HepG2 (cell line): ENCODE results near the gene GFRA1. TPM values are rescaled to one million over a fixed set of nuclear protein-coding genes. Genes with fewer than 3 reads are reported as not detected.

Experiments
- ATAC-seq: fragments of 200-7000 bp; cut with Tn5 transposase; 3 replicates; pipeline ENCODE4 v1.9.1; 2020; ENCODE audit warnings: mild to moderate bottlenecking, moderate library complexity
- BruUV-seq: library from RNA; stranded (reverse); fragments of 400-500 nt; replicated peaks from 2 replicates; lab custom pipeline; 2021; lab: Mats Ljungman, UMichigan
- CTCF ChIA-PET: fragments of 300-600 bp; formaldehyde crosslinking; extraction: SDS; loops from one replicate; lab custom pipeline; 2021; ENCODE audit warnings: low total read pairs, inconsistent platforms, low intra/inter-chr PET ratio; lab: Yijun Ruan, JAX
- POLR2A ChIA-PET: fragments of 350-600 bp; sonication (Branson Sonifier 250); formaldehyde crosslinking; loops from one replicate; lab custom pipeline; 2020; ENCODE audit warnings: antibody characterized with exemption, inconsistent platforms; lab: Yijun Ruan, JAX
- DNase-seq: peaks from one replicate; pipeline ENCODE4 v3.0.0-alpha.2; 2015; ENCODE audit warnings: low spot score
- FAIRE-seq: peaks from 3 replicates; lab custom pipeline; 2011; peaks lifted over from hg19 to GRCh38; lab: Jason Lieb, UNC
- H2AFZ ChIP-seq: one replicate; pipeline ENCODE4 v1.6.1; 2011; ENCODE audit warnings: low read length, inconsistent platforms
- H3K27ac ChIP-seq: fragments of 300-600 bp; 3 replicates; pipeline ENCODE4 v1.8.0; 2011; ENCODE audit warnings: mixed run types, mild to moderate bottlenecking, mixed read lengths, low read length, inconsistent platforms; ENCODE audit not compliant: insufficient read depth; ENCODE audit errors: extremely low read length
- H3K27me3 ChIP-seq, 2 experiments: fragments of 200-600 bp in 1 of 2; 2 replicates in 1 of 2; 3 replicates in 1 of 2; pipeline versions ENCODE4 v1.6.0 to v1.8.0; 2011; ENCODE audit warnings: low read length in 2 of 2, mild to moderate bottlenecking in 2 of 2, moderate library complexity in 2 of 2, inconsistent platforms in 1 of 2; ENCODE audit not compliant: insufficient read depth in 2 of 2, control insufficient read depth in 1 of 2
- H3K36me3 ChIP-seq, 2 experiments: fragments of 200-600 bp in 1 of 2; replicated peaks in 1 of 2; 2 replicates in 1 of 2; 3 replicates in 1 of 2; pipeline versions ENCODE4 v1.5.1 to v1.8.0; 2011; ENCODE audit warnings: low read length in 2 of 2, inconsistent platforms in 1 of 2; ENCODE audit not compliant: insufficient read depth in 2 of 2, control insufficient read depth in 1 of 2
- H3K4me1 ChIP-seq: 2 replicates; pipeline ENCODE4 v1.5.1; 2012; ENCODE audit warnings: low read length, inconsistent platforms; ENCODE audit not compliant: insufficient read depth
- H3K4me2 ChIP-seq: 2 replicates; pipeline ENCODE4 v1.6.0; 2011; ENCODE audit warnings: low read depth, low read length, inconsistent platforms
- H3K4me3 ChIP-seq, 3 experiments: fragments of 200-600 bp in 1 of 3; sonication (generic), shearing (Covaris generic) in 1 of 3; replicated peaks in 1 of 3; 2 replicates each; pipeline ENCODE4 v1.5.1; 2011 to 2016; ENCODE audit warnings: low read length in 3 of 3, inconsistent platforms in 2 of 3, low read depth in 2 of 3, mild to moderate bottlenecking in 2 of 3, control low read depth in 1 of 3, mixed read lengths in 1 of 3; ENCODE audit not compliant: insufficient read depth in 1 of 3
- H3K79me2 ChIP-seq: one replicate; pipeline ENCODE4 v1.6.1; 2011; ENCODE audit warnings: low read length, inconsistent platforms; ENCODE audit not compliant: insufficient read depth
- H3K9ac ChIP-seq: 2 replicates; pipeline ENCODE4 v1.6.0; 2011; ENCODE audit warnings: mild to moderate bottlenecking, low read depth, low read length, inconsistent platforms; ENCODE audit not compliant: insufficient read depth
- H3K9me3 ChIP-seq: 2 replicates; pipeline ENCODE4 v1.5.1; 2012; ENCODE audit warnings: mild to moderate bottlenecking, low read length
- H4K20me1 ChIP-seq: 2 replicates; pipeline ENCODE4 v1.6.0; 2011; ENCODE audit warnings: inconsistent platforms, mild to moderate bottlenecking, low read length, moderate library complexity; ENCODE audit not compliant: insufficient read depth
- KMT2A ChIP-seq: sonication (generic); formaldehyde crosslinking; IDR thresholded peaks from 2 replicates; pipeline ENCODE4 v1.4.0; 2020; ENCODE audit warnings: missing genetic modification reagents
- NR2F2 ChIP-seq: IDR thresholded peaks from 2 replicates; pipeline ENCODE4 v1.6.1; 2012; ENCODE audit warnings: low read depth, inconsistent platforms, borderline replicate concordance
- ZBTB39 ChIP-seq: sonication (generic); formaldehyde crosslinking; IDR thresholded peaks from 2 replicates; pipeline ENCODE4 v1.5.0; 2020; ENCODE audit warnings: missing genetic modification reagents
- ZFP1 ChIP-seq: IDR thresholded peaks from 2 replicates; pipeline ENCODE4 v1.6.1; 2016
- ZNF235 ChIP-seq: sonication (generic); formaldehyde crosslinking; IDR thresholded peaks from 2 replicates; pipeline ENCODE4 v1.8.1; 2023; ENCODE audit warnings: mild to moderate bottlenecking, missing genetic modification reagents, borderline replicate concordance
- ZNF451 ChIP-seq: sonication (generic); formaldehyde crosslinking; IDR thresholded peaks from 2 replicates; pipeline ENCODE4 v1.5.0; 2020; ENCODE audit warnings: mild to moderate bottlenecking, missing genetic modification reagents
- ZNF660 ChIP-seq: sonication (generic); formaldehyde crosslinking; IDR thresholded peaks from 2 replicates; pipeline ENCODE4 v1.5.1; 2020; ENCODE audit warnings: mild to moderate bottlenecking, low read depth, missing genetic modification reagents, borderline replicate concordance
- ZNF761 ChIP-seq: sonication (generic); formaldehyde crosslinking; conservative IDR thresholded peaks from 2 replicates; pipeline ENCODE4 v1.4.0; 2020; ENCODE audit warnings: mild to moderate bottlenecking, missing genetic modification reagents
- WGBS: methylation state at CpG from one replicate; pipeline ENCODE4 v1.1.6; 2017; ENCODE audit warnings: low lambda C conversion rate; 5-methylcytosine and 5-hydroxymethylcytosine counted together
- in situ Hi-C: cut with HindIII; loops from 2 replicates; pipeline ENCODE4 v1.10.0; 2017; ENCODE audit warnings: low pct_unique_long_range_greater_than_20kb; ENCODE audit not compliant: extremely low pct_ligation_motif_present
- intact Hi-C: fragments of 100-400 bp; cut with micrococcal nuclease; formaldehyde crosslinking; loops from one replicate; pipeline ENCODE4 v1.10.0; 2022; ENCODE audit not compliant: unreplicated experiment
- polyA plus RNA-seq, 8 experiments: library from polyadenylated mRNA; depleted of rRNA in 3 of 8; stranded (reverse) in 7 of 8; unstranded in 1 of 8; fragments of >200 nt; fragmentation: Illumina TruSeq in 4 of 8; extraction: Trizol in 4 of 8; gene quantifications; 2 replicates each; pipeline versions ENCODE4 v1.2.1 to v1.2.3, GENCODE V29; 2011 to 2016; ENCODE audit warnings: low read depth in 4 of 8, missing spikeins in 1 of 8, mixed read lengths in 1 of 8; ENCODE audit not compliant: insufficient read depth in 1 of 8
- total RNA-seq, 5 experiments: library from RNA; depleted of rRNA; stranded (reverse); fragments of >200 nt; fragmentation: Illumina TruSeq; extraction: Trizol; gene quantifications; 2 replicates each; pipeline ENCODE4 v1.2.3, GENCODE V29; 2016; ENCODE audit warnings: low read depth in 1 of 5
- TF ChIP-seq, protein P1 (sequence below): sonication (generic); formaldehyde crosslinking; IDR thresholded peaks from 2 replicates; pipeline ENCODE4 v1.4.0; 2020; ENCODE audit warnings: missing genetic modification reagents

Gene GFRA1
- total and polyA plus RNA-seq, 2 of the 13 experiments (the other 11 are each of a cell fraction or from before 2014, with no cell fraction given): not detected

DNA sequence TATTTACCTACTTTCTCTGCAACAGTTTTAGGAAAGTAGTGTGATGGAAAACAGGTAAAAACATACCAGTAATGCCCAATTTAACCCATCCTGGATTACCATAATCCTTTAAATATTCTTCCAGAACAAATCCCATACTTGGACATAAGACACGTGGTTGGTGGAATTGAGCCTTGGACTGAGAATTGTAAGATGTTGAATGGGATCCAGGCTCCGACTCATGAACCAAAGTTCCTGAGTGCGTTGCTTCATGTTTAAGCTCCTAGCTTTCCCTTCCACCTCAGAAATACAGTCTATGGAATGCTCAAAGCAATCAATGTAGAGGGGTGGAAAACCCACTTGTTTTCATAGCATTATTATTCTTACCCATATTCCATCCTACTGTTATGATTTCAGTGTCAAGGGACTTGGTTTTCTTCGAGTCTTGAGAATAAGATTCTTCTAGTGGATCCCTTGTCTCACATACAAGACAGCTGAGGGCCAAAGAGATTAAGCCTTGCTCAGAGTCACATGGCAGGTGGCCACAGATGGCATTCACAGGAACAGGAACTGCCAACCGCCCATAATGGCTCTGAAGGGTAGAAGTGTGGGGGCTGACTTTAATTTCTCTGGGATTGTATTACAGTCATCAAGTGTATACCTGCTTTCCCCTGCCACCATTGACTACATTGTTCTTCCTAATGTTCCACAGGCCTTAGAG lies 171.2 kb downstream of the GFRA1 start (continued):
- TF ChIP-seq NR2F2: no peak

DNA sequence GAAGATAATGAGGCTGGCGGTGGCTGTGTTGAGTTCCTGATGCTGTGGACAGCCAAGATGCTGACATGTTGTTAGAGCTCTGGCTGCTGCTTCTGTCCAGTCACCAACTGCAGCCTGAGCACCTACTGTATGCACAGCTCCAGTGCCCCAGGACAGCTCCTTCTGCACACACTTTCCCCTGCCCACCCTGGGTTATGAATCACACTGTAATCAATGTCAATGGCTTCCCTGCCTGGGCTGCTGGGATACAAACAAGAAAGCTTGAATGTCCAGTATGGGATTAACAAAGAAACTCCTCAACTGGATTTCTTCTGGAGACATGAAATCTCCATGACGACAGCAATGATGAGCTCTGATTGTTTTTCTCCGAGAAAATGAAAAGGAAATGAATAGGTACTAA lies 172.0 kb downstream of the GFRA1 start:
- no peaks in the 10 kb centered on the region for H3K9me3 ChIP-seq
- H3K9ac ChIP-seq: no peak overlapping the region
- no peak for DNase-seq
- TF ChIP-seq, protein P1, sequence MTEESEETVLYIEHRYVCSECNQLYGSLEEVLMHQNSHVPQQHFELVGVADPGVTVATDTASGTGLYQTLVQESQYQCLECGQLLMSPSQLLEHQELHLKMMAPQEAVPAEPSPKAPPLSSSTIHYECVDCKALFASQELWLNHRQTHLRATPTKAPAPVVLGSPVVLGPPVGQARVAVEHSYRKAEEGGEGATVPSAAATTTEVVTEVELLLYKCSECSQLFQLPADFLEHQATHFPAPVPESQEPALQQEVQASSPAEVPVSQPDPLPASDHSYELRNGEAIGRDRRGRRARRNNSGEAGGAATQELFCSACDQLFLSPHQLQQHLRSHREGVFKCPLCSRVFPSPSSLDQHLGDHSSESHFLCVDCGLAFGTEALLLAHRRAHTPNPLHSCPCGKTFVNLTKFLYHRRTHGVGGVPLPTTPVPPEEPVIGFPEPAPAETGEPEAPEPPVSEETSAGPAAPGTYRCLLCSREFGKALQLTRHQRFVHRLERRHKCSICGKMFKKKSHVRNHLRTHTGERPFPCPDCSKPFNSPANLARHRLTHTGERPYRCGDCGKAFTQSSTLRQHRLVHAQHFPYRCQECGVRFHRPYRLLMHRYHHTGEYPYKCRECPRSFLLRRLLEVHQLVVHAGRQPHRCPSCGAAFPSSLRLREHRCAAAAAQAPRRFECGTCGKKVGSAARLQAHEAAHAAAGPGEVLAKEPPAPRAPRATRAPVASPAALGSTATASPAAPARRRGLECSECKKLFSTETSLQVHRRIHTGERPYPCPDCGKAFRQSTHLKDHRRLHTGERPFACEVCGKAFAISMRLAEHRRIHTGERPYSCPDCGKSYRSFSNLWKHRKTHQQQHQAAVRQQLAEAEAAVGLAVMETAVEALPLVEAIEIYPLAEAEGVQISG (CRISPR knock-in tag): no peak
- TF ChIP-seq ZNF660 (CRISPR knock-in tag) (no peak), ZNF451 (CRISPR knock-in tag) (no peak), ZBTB39 (CRISPR knock-in tag) (no peak), ZNF761 (no peak), ZNF235 (no peak), KMT2A (CRISPR knock-in tag) (no peak), ZFP1 (CRISPR knock-in tag) (no peak)
- TF ChIP-seq, all 625 proteins: peak for 0
- no peaks in the 10 kb centered on the region for H4K20me1 ChIP-seq
- H3K4me3 ChIP-seq: no peak overlapping the region
- no TSS peak for BruUV-seq
- ChIA-PET CTCF (no interaction called here), POLR2A (no interaction called here)
- FAIRE-seq: no peak
- in situ Hi-C loops: no loop called here
- no peak overlapping the region for H2AFZ ChIP-seq
- ATAC-seq: no peak
- WGBS: 35% methylated on average over 3 of the region's 3 CpGs
- no peaks in the 10 kb centered on the region for H3K4me1 ChIP-seq
- H3K27ac ChIP-seq: no peak overlapping the region
- H3K27me3 ChIP-seq: no peaks in the 10 kb centered on the region; a peak in 1 of 5 replicates
- H3K36me3 ChIP-seq: no peaks in the 10 kb centered on the region
- H3K4me2 ChIP-seq: no peak overlapping the region
- no peaks in the 10 kb centered on the region for H3K79me2 ChIP-seq
- intact Hi-C loops: no loop called here
